GM12878 (cell line): ENCODE results near the gene GLE1. TPM values are rescaled to one million over a fixed set of nuclear protein-coding genes. Genes with fewer than 3 reads are reported as not detected.

Experiments
- BACH1 ChIP-seq: fragments of 450-650 bp; IDR thresholded peaks from 2 replicates; pipeline ENCODE4 v1.6.1; 2017; ENCODE audit warnings: mild to moderate bottlenecking, borderline replicate concordance
- BHLHE40 ChIP-seq, 2 experiments: fragments of 450-650 bp in 1 of 2; IDR thresholded peaks; 2 replicates each; pipeline ENCODE4 v1.6.1; 2011 to 2017; ENCODE audit warnings: low read depth in 2 of 2, borderline replicate concordance in 1 of 2, improper control_type of control experiment in 1 of 2, low read length in 1 of 2, mild to moderate bottlenecking in 1 of 2
- BMI1 ChIP-seq: fragments of 450-650 bp; IDR thresholded peaks from 2 replicates; pipeline ENCODE4 v1.6.1; 2016; ENCODE audit warnings: mild to moderate bottlenecking, moderate library complexity, borderline replicate concordance
- GATAD2B ChIP-seq: fragments of 450-650 bp; conservative IDR thresholded peaks from 2 replicates; pipeline ENCODE4 v1.6.1; 2017; ENCODE audit warnings: low read depth, mild to moderate bottlenecking, moderate library complexity
- HDAC6 ChIP-seq: fragments of 200-600 bp; sonication (generic); IDR thresholded peaks from one replicate; pipeline ENCODE4 v1.8.0; 2017; ENCODE audit warnings: antibody characterized with exemption; ENCODE audit not compliant: unreplicated experiment
- IKZF1 ChIP-seq: fragments of 450-650 bp; conservative IDR thresholded peaks from 2 replicates; pipeline ENCODE4 v1.6.1; 2017; ENCODE audit warnings: antibody characterized with exemption, mild to moderate bottlenecking
- KLF5 ChIP-seq: fragments of 450-650 bp; IDR thresholded peaks from 2 replicates; pipeline ENCODE4 v1.6.1; 2014; ENCODE audit warnings: mild to moderate bottlenecking; ENCODE audit not compliant: partially characterized antibody
- LARP7 ChIP-seq: fragments of 450-650 bp; IDR thresholded peaks from 2 replicates; pipeline ENCODE4 v1.6.1; 2017; ENCODE audit warnings: mild to moderate bottlenecking
- POLR2AphosphoS5 ChIP-seq: IDR thresholded peaks from 2 replicates; pipeline ENCODE4 v1.6.1; 2011; ENCODE audit warnings: mild to moderate bottlenecking, low read length, inconsistent platforms
- SIN3A ChIP-seq: IDR thresholded peaks from 2 replicates; pipeline ENCODE4 v1.6.1; 2012; ENCODE audit warnings: low read depth, low read length, improper control_type of control experiment
- SIX5 ChIP-seq: IDR thresholded peaks from 2 replicates; pipeline ENCODE4 v1.6.1; 2011; ENCODE audit warnings: mild to moderate bottlenecking, low read depth, low read length, moderate library complexity; ENCODE audit not compliant: severe bottlenecking
- SMARCA5 ChIP-seq: fragments of 450-650 bp; IDR thresholded peaks from 2 replicates; pipeline ENCODE4 v1.6.1; 2017; ENCODE audit warnings: mild to moderate bottlenecking
- ZNF207 ChIP-seq: fragments of 450-650 bp; IDR thresholded peaks from 2 replicates; pipeline ENCODE4 v1.6.1; 2014; ENCODE audit warnings: antibody characterized with exemption, mild to moderate bottlenecking, borderline replicate concordance
- ZNF217 ChIP-seq: fragments of 450-650 bp; IDR thresholded peaks from 2 replicates; pipeline ENCODE4 v1.6.1; 2017; ENCODE audit warnings: antibody characterized with exemption, mild to moderate bottlenecking
- ZNF24 ChIP-seq: fragments of 450-650 bp; IDR thresholded peaks from 2 replicates; pipeline ENCODE4 v1.6.1; 2017; ENCODE audit warnings: antibody characterized with exemption, mild to moderate bottlenecking
- ZNF592 ChIP-seq: fragments of 450-650 bp; IDR thresholded peaks from 2 replicates; pipeline ENCODE4 v1.6.1; 2017; ENCODE audit warnings: mild to moderate bottlenecking, moderate library complexity
- polyA plus RNA-seq, 11 experiments: library from polyadenylated mRNA; depleted of rRNA in 4 of 11; unstranded in 6 of 11; stranded (reverse) in 5 of 11; fragments of >200 nt; fragmentation: Nextera tagmentation in 4 of 11; fragmentation: Illumina TruSeq in 1 of 11; extraction: Ambion mirVana in 4 of 11; extraction: Trizol in 1 of 11; gene quantifications; 1 replicate in 1 of 11; 2 replicates in 10 of 11; pipeline versions ENCODE4 v1.2.1 to v1.2.3, GENCODE V29; 2011 to 2016; ENCODE audit warnings: inconsistent platforms in 2 of 11, missing spikeins in 2 of 11, low read depth in 1 of 11
- total RNA-seq, 4 experiments: library from RNA; depleted of rRNA in 3 of 4; stranded (reverse); fragments of >200 nt in 3 of 4; fragmentation: Illumina TruSeq in 1 of 4; extraction: Trizol in 1 of 4; gene quantifications; 2 replicates each; pipeline versions ENCODE4 v1.2.1 to v1.2.3, GENCODE V29; 2013 to 2021
- TF ChIP-seq, protein P1 (sequence below): fragments of 450-650 bp; formaldehyde crosslinking; IDR thresholded peaks from 2 replicates; pipeline ENCODE4 v1.4.0; 2020; ENCODE audit warnings: mild to moderate bottlenecking, moderate library complexity
- TF ChIP-seq, protein P2 (sequence below): IDR thresholded peaks from 2 replicates; pipeline ENCODE4 v1.6.1; 2012; ENCODE audit warnings: low read depth, low read length, improper control_type of control experiment

GLE1 gene
- total and polyA plus RNA-seq, 10 of the 15 experiments (the other 5 are each of a cell fraction or from before 2014, with no cell fraction given), result 17.4 to 52.0 (median 37.7) TPM

GRCh38 chr9:128552744-128553440 is 48.4 kb downstream of the GLE1 start (continued):
- TF ChIP-seq, protein P1, sequence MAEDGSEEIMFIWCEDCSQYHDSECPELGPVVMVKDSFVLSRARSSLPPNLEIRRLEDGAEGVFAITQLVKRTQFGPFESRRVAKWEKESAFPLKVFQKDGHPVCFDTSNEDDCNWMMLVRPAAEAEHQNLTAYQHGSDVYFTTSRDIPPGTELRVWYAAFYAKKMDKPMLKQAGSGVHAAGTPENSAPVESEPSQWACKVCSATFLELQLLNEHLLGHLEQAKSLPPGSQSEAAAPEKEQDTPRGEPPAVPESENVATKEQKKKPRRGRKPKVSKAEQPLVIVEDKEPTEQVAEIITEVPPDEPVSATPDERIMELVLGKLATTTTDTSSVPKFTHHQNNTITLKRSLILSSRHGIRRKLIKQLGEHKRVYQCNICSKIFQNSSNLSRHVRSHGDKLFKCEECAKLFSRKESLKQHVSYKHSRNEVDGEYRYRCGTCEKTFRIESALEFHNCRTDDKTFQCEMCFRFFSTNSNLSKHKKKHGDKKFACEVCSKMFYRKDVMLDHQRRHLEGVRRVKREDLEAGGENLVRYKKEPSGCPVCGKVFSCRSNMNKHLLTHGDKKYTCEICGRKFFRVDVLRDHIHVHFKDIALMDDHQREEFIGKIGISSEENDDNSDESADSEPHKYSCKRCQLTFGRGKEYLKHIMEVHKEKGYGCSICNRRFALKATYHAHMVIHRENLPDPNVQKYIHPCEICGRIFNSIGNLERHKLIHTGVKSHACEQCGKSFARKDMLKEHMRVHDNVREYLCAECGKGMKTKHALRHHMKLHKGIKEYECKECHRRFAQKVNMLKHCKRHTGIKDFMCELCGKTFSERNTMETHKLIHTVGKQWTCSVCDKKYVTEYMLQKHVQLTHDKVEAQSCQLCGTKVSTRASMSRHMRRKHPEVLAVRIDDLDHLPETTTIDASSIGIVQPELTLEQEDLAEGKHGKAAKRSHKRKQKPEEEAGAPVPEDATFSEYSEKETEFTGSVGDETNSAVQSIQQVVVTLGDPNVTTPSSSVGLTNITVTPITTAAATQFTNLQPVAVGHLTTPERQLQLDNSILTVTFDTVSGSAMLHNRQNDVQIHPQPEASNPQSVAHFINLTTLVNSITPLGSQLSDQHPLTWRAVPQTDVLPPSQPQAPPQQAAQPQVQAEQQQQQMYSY (CRISPR knock-in tag), result no peak
- peak; percentile 83 for TF ChIP-seq ZNF217
- peak; percentile 76 for TF ChIP-seq IKZF1
- peak; percentile 40 for TF ChIP-seq HDAC6
- TF ChIP-seq BACH1, result peak; percentile 63; the same call in 1 of the 2 replicates
- TF ChIP-seq ZNF207, result peak; percentile 6; the same call in 1 of the 2 replicates
- TF ChIP-seq POLR2AphosphoS5, result no peak
- TF ChIP-seq ZNF592, result no peak
- TF ChIP-seq SMARCA5, result peak; percentile 69; the same call in 1 of the 2 replicates
- peak; percentile 90 for TF ChIP-seq GATAD2B
- peak; percentile 98 for TF ChIP-seq LARP7
- peak; percentile 76; the same call in 1 of the 2 replicates for TF ChIP-seq ZNF24
- no peak for TF ChIP-seq BMI1
- TF ChIP-seq KLF5, result no peak
- TF ChIP-seq, protein P2, sequence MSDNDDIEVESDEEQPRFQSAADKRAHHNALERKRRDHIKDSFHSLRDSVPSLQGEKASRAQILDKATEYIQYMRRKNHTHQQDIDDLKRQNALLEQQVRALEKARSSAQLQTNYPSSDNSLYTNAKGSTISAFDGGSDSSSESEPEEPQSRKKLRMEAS, result peak; percentile 15; the same call in 1 of the 2 replicates
- TF ChIP-seq SIX5, result no peak
- TF ChIP-seq SIN3A, result peak; percentile 3; the same call in 1 of the 2 replicates
- peak in 1 of 2 experiments; percentile 39; a peak in 1 of 4 replicates for TF ChIP-seq BHLHE40 (IDR thresholded peaks at IDR 0.05; ENCODE audit: borderline replicate concordance in 1 of 2, low read depth in 2 of 2, low read length in 1 of 2)
- TF ChIP-seq, all 136 proteins: peak for 19
